DND-41 (cell line): ENCODE measurements around the gene SLC38A11.

Experiments used
- ATAC-seq: fragments of 200-7000 bp; cut with Tn5 transposase; 3 replicates; pipeline ENCODE4 v1.9.1; 2021; ENCODE audit warnings: low read depth; ENCODE audit not compliant: insufficient read depth
- DNase-seq: peaks from one replicate; pipeline ENCODE4 v3.0.0-alpha.2; 2020
- H2AFZ ChIP-seq: 2 replicates; pipeline ENCODE4 v1.6.0; 2012; ENCODE audit warnings: low read depth, low read length
- H3K27ac ChIP-seq: 2 replicates; pipeline ENCODE4 v1.5.1; 2012; ENCODE audit warnings: low read length, inconsistent platforms
- H3K27me3 ChIP-seq: fragments of 200-600 bp; sonication (generic); 2 replicates; pipeline ENCODE4 v1.6.0; 2012; ENCODE audit warnings: low read length, mild to moderate bottlenecking, inconsistent platforms; ENCODE audit not compliant: insufficient read depth, poor library complexity
- H3K36me3 ChIP-seq: 2 replicates; pipeline ENCODE4 v1.5.1; 2012; ENCODE audit warnings: low read length, inconsistent platforms; ENCODE audit not compliant: insufficient read depth
- H3K4me1 ChIP-seq: 2 replicates; pipeline ENCODE4 v1.5.1; 2012; ENCODE audit warnings: mild to moderate bottlenecking, low read length; ENCODE audit not compliant: insufficient read depth
- H3K4me2 ChIP-seq: 2 replicates; pipeline ENCODE4 v1.6.0; 2012; ENCODE audit warnings: mild to moderate bottlenecking, moderate library complexity, low read length, inconsistent platforms; ENCODE audit not compliant: insufficient read depth
- H3K4me3 ChIP-seq, 2 experiments: fragments of 200-600 bp in 1 of 2; shearing (Covaris generic) in 1 of 2; 2 replicates each; pipeline ENCODE4 v1.5.1; 2012 to 2016; ENCODE audit warnings: inconsistent platforms in 2 of 2, low read length in 2 of 2, mild to moderate bottlenecking in 2 of 2, low read depth in 1 of 2, moderate library complexity in 1 of 2
- H3K79me2 ChIP-seq: 2 replicates; pipeline ENCODE4 v1.6.0; 2012; ENCODE audit warnings: low read length, inconsistent platforms; ENCODE audit not compliant: insufficient read depth
- H3K9ac ChIP-seq: 2 replicates; pipeline ENCODE4 v1.6.0; 2012; ENCODE audit warnings: low read depth, mild to moderate bottlenecking, inconsistent platforms, low read length, moderate library complexity
- H3K9me3 ChIP-seq: 2 replicates; pipeline ENCODE4 v1.5.1; 2012; ENCODE audit warnings: low read length, moderate library complexity, mild to moderate bottlenecking, inconsistent platforms; ENCODE audit not compliant: insufficient read depth, severe bottlenecking
- H4K20me1 ChIP-seq: 2 replicates; pipeline ENCODE4 v1.6.0; 2012; ENCODE audit warnings: low read length; ENCODE audit not compliant: insufficient read depth
- CTCF ChIP-seq: IDR thresholded peaks from 2 replicates; pipeline ENCODE4 v1.5.1; 2012; ENCODE audit warnings: borderline replicate concordance, low read length, moderate library complexity, mild to moderate bottlenecking; ENCODE audit not compliant: poor library complexity, severe bottlenecking; ENCODE audit errors: extremely low read depth
- EZH2 ChIP-seq: IDR thresholded peaks from 3 replicates; pipeline ENCODE4 v1.6.1; 2012; ENCODE audit warnings: borderline replicate concordance, low read depth, mild to moderate bottlenecking, moderate library complexity, low read length, inconsistent platforms; ENCODE audit not compliant: severe bottlenecking

Gene SLC38A11

DNA sequence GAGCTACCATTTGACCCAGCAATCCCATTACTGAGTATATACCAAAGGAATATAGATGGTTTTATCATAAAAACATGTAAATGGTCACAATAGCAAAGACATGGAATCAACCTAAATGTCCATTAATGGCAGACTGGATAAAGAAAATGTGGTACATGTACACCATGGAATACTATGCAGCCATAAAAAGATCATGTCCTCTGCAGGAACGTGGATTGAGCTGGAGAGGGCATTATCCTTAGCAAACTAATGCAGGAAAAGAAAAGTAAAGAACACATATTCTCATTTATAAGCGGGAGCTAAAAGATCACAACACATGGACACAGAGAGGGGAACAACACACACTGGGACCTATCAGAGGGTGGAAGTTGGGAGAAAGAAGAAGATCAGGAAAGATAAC is 22.9 kb downstream of the SLC38A11 start:
- Histone ChIP-seq H3K4me1 (no peaks in the 10 kb centered on the region), H3K4me2 (no peak overlapping the region), H3K9ac (no peak overlapping the region), H3K27ac (no peak overlapping the region), H3K4me3 (no peak overlapping the region), H4K20me1 (no peaks in the 10 kb centered on the region), H2AFZ (no peak overlapping the region), H3K79me2 (no peaks in the 10 kb centered on the region), H3K36me3 (no peaks in the 10 kb centered on the region), H3K9me3 (no peaks in the 10 kb centered on the region), H3K27me3 (no peaks in the 10 kb centered on the region)
- ATAC-seq (no peak), DNase-seq (no peak)
- TF ChIP-seq CTCF (no peak), EZH2 (no peak)

DNA sequence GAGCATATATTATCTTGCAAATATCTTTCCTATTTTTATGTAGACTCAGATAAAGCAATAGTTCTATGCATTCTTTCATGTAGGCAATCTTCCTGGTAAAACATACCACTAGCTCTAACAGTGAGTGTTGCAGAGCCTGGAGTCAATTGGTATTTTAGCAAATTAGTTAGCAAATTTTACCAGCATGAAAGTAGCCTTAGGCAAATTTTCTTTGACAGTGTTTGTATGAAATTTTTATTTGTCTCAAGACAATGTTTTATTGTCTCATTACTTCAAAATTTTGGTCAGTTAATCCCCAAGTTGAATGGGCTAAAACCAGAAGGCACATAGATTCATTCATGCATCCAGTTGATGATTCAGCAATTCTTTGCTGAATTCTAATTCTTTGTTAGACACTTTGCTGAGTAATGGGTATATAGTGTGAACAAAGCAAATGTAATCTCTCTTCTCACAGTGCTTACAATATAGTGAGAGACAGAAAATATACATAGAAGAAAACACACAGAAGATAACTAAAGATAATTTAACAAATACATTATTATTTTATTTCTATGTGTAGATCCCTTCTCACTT is 27.1 kb downstream of the SLC38A11 start:
- no peaks in the 10 kb centered on the region for H3K27me3 ChIP-seq
- DNase-seq (no peak), ATAC-seq (no peak)
- no peak overlapping the region for H2AFZ ChIP-seq
- H3K36me3 ChIP-seq = no peaks in the 10 kb centered on the region
- no peak overlapping the region for H3K27ac ChIP-seq
- no peaks in the 10 kb centered on the region for H3K9me3 ChIP-seq
- H3K9ac ChIP-seq = no peak overlapping the region
- no peak overlapping the region for H3K4me2 ChIP-seq
- no peaks in the 10 kb centered on the region for H4K20me1 ChIP-seq
- no peaks in the 10 kb centered on the region for H3K79me2 ChIP-seq
- H3K4me3 ChIP-seq = no peak overlapping the region
- H3K4me1 ChIP-seq = no peaks in the 10 kb centered on the region
- no peak for TF ChIP-seq CTCF
- TF ChIP-seq EZH2 = no peak

GRCh38 chr2:164922134-164922533 is 33.2 kb downstream of the SLC38A11 start:
- Histone ChIP-seq H2AFZ (no peak overlapping the region; the same call in 1 of the 2 replicates), H3K36me3 (no peaks in the 10 kb centered on the region), H3K27ac (no peak overlapping the region), H3K79me2 (no peaks in the 10 kb centered on the region), H3K4me3 (no peak overlapping the region), H3K9ac (no peak overlapping the region), H3K4me2 (no peak overlapping the region), H3K4me1 (no peaks in the 10 kb centered on the region), H3K27me3 (no peaks in the 10 kb centered on the region), H3K9me3 (no peaks in the 10 kb centered on the region), H4K20me1 (no peaks in the 10 kb centered on the region)
- TF ChIP-seq CTCF (no peak), EZH2 (no peak)
- no peak for DNase-seq
- no peak for ATAC-seq

- TF ChIP-seq EZH2 (no peak), CTCF (no peak)
- DNase-seq (no peak), ATAC-seq (no peak)
- H3K4me3 ChIP-seq = no peak overlapping the region
- no peak overlapping the region; the same call in 1 of the 2 replicates for H2AFZ ChIP-seq
- no peaks in the 10 kb centered on the region for H3K36me3 ChIP-seq
- no peaks in the 10 kb centered on the region for H3K79me2 ChIP-seq
- H3K4me1 ChIP-seq = no peaks in the 10 kb centered on the region
- H3K9ac ChIP-seq = no peak overlapping the region
- no peaks in the 10 kb centered on the region for H3K9me3 ChIP-seq
- H3K27me3 ChIP-seq = no peaks in the 10 kb centered on the region
- no peaks in the 10 kb centered on the region for H4K20me1 ChIP-seq
- no peak overlapping the region for H3K27ac ChIP-seq
- no peak overlapping the region for H3K4me2 ChIP-seq
Observed at GRCh38 chr2:164920430-164920829, 34.9 kb downstream of the SLC38A11 start.
